VCaP (cell line): Measurements from ENCODE around the gene ARL4D.
"Not testable (repeated sequence)": the region's sequence is repeated elsewhere in the genome, so short reads cannot be mapped to it uniquely, and the experiment has no call there.

Source experiments
- H3K27ac ChIP-seq: fragments of 450-650 bp; 2 replicates; pipeline ENCODE4 v1.5.1; 2017
- TF ChIP-seq, protein P1 (sequence below): fragments of 450-650 bp; conservative IDR thresholded peaks from 2 replicates; pipeline ENCODE4 v1.5.1; 2017; ENCODE audit warnings: mild to moderate bottlenecking, moderate library complexity

The ARL4D gene

DNA sequence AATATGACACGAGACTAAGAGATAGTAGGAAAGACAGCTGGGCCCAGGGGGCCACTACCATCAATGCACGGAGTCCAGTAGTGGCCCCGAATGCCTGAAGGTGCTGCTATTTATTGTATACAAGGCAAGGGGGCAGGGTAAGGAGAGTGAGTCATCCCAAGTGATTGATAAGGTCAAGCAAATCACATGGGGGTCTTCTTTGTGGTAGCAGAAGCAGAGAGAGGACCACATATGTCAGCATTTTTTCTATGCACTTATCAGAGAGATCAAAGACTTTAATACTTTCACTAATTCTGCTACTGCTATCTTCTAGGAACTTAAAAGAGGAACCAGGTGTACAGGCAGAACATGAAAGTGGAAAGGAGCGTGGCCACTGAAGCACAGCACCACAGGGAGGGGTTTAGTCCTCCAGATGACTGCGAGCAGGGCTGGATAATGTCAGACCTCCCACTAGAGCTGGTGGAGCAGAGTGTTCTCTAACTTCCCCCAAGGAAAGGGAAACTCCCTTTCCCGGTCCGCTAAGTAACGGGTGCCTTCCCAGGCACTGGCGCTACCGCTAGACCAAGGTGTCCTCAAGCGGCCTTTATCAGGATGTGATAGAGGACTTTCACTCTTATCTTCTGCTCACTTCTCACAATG, 26.4 kb upstream of the ARL4D start:
- no peak overlapping the region for H3K27ac ChIP-seq
- TF ChIP-seq, protein P1, sequence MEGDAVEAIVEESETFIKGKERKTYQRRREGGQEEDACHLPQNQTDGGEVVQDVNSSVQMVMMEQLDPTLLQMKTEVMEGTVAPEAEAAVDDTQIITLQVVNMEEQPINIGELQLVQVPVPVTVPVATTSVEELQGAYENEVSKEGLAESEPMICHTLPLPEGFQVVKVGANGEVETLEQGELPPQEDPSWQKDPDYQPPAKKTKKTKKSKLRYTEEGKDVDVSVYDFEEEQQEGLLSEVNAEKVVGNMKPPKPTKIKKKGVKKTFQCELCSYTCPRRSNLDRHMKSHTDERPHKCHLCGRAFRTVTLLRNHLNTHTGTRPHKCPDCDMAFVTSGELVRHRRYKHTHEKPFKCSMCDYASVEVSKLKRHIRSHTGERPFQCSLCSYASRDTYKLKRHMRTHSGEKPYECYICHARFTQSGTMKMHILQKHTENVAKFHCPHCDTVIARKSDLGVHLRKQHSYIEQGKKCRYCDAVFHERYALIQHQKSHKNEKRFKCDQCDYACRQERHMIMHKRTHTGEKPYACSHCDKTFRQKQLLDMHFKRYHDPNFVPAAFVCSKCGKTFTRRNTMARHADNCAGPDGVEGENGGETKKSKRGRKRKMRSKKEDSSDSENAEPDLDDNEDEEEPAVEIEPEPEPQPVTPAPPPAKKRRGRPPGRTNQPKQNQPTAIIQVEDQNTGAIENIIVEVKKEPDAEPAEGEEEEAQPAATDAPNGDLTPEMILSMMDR = no peak

DNA sequence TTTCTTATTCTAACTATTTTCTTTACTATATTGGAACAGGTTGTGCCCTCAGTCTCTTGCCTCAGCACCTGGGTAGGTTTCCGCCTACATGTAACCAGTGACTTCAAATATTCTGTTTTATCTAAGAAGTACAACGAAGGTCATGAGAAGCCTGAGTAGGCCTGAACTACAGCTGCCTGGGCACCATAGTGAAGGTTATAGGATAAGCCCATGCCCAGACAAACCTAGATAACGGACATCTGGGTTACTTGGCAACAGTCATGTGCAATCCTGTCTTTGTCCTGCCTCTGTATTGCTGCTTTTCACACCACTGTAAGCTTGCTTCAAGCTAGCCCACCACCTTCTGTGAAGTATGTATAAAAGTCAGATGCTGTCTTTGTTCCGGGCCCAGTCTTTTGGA, 25.4 kb upstream of the ARL4D start:
- no peak overlapping the region for H3K27ac ChIP-seq
- TF ChIP-seq, protein P1 = no peak

DNA sequence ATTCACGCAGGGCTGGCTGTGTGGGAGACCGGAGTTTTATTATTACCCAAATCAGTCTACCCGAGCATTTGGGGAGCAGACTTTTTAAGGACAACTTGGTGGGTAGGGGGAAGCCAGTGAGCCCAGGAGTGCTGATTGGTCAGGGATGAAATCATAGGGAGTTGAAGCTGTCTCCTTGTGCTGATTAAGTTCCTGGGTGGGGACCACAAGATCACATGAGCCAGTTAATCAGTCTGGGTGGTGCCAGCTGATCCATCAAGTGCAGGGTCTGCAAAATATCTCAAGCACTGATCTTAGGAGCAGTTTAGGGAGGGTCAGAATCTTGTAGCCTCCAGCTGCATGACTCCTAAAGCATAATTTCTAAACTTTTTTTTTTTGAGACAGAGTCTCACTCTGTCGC, 22.9 kb upstream of the ARL4D start:
- not testable (repeated sequence) for H3K27ac ChIP-seq

DNA sequence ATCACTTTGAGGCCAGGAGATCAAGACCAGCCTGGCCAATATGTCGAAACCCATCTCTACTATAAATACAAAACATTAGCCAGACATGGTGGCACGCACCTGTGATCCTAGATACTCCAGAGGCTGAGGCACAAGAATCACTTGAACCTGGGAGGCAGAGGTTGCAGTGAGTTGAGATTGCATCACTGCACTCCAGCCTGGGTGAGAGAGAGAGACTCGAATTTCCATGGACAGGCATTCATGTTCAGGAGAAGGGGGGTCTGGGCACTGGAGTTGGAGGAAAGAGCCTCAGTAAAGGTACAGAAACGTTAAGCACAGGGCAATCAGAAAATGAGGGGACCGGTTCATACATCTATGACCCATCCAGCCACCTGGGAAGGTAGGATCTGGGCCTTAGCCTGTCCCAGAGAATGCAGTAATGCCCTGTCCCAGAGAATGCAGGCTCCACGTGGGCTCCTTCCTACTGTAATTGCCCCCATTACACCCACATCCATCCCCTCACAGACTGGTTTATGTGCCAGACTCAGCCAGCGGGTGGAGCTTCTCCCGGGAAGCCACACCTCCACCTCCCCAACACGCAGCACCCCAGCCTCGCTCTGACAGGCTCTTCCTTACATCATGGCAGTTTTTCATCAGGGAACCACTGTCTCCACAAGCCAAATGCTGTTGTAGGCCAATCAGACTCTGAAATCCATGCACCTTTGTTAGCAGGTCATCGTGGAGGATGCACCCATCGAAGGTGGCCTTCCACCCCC, 21.6 kb upstream of the ARL4D start:
- no peak overlapping the region for H3K27ac ChIP-seq
- TF ChIP-seq, protein P1 = no peak

DNA sequence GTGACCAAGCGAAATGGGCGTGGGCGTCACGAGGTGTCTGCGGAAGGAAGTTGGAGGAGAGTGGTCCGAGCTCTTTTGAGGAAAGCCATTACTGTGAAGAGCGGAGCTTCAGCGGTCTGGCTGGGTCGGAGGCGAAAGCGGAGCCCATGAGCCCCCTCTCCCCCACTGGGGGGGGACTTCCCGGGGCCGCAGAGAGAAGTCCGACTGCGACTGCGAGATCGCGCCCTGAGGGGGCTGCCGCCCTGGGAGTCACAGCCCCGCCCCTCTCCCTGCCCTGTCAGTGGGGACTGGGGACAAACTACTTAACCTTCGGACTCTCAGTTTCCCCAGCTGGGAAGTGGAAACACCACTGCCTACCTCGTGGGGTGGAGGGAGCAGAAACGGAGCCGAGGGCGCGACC, 20.0 kb upstream of the ARL4D start:
- TF ChIP-seq, protein P1 = no peak
- H3K27ac ChIP-seq = no peak overlapping the region

DNA sequence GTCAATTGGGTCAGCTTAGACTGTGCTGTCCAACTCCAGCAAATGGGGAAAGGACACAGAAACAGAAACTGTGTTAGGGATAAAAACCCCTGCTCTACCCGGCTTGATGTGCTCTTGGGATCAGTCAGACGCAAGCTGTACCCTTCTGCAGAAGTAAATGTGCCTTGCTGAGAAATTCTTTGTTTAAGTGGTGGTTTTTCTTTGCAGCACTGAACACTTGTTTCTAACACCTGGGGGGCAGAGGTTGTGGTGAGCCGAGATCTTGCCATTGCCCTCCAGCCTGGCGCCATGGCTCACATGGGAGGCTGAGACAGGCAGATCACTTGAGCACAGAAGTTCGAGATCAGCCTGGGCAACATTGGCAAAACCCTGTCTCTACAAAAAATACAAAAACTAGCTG, 18.5 kb upstream of the ARL4D start:
- TF ChIP-seq, protein P1 = no peak
- H3K27ac ChIP-seq = no peak overlapping the region

DNA sequence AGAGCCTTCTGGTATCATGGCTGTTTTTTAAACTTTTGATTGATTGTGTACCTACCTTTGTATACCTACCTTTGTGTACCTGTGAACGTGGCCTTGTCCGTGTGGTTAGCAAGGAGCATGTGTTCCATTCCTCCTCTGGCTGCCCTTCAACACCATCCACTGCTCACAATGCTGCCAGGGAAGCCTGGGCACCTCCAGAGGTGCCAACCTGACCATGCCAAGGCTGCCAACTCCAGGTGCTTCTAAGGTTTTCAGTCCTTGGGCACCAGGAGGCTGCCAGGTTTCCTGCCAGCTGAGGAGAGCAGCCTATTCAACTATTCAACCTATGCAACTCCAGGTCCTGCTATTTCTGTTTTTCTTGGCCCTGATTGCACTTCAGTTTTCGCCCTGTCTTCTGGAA, 17.6 kb upstream of the ARL4D start:
- TF ChIP-seq, protein P1 = no peak
- no peak overlapping the region for H3K27ac ChIP-seq

DNA sequence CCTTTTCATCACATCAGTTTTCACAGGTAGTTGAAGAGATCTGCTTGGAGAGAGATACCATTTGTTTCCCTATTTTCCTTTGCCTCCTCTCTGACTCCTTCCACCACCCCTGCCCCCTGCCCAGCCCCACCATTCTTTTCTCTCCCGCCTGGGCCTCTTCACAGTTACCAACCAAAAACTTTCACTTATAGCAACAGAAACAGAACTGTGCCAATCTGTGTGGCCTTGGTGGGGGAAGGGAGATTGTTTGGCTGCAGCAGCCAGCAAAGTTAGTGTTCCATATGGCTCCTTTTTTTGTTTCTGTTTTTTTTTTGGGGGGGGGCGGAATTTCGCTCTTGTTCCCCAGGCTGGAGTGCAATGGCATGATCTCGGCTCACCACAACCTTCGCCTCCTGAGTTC, 17.2 kb upstream of the ARL4D start:
- TF ChIP-seq, protein P1 = no peak

More for the DNA sequence above, 17.2 kb upstream of the ARL4D start:
- H3K27ac ChIP-seq = no peak overlapping the region
